ENCODE measurements around the gene CLDN19.
"Not testable (repeated sequence)": the region's sequence is repeated elsewhere in the genome, so short reads cannot be mapped to it uniquely, and the experiment has no call there.

Gene CLDN19

GRCh38 chr1:42713293-42713692, 26.7 kb downstream of the CLDN19 start:
- in situ Hi-C loops (cut with HindIII; ENCODE audit: low sequenced_read_pairs) = no loop called here

- in situ Hi-C loops (cut with HindIII; ENCODE audit: low sequenced_read_pairs) = not testable (repeated sequence)
Measured at GRCh38 chr1:42712808-42713207, 27.2 kb downstream of the CLDN19 start.

DNA sequence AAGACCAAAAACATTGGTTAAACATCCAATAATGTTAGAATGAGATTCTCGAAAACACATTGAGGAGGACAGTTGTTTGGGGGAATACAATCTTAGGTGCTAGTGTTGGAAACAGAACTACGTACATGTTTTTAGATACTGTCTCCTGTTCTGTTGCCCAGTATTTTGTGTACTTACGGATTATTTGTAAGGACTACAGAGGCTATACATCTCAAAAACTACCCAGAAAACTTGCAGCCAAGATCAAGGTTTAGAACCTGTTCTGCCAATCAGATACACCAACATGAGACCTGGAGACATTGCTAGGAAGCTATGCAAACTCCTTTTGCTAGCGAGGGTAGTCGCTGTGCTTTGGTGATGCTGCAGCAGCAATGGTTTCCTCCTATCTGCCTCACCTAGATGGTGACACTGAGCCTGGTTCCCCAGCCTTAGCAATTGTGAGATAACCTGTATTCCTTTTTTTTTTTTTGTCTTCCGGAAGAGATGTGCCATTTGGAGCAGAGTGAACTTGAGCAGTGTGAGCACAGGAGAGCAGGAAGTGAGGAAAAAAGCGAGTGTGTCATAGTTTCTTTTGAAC, 36.1 kb downstream of the CLDN19 start:
- in situ Hi-C loops (cut with HindIII; ENCODE audit: low sequenced_read_pairs) = no loop called here

DNA sequence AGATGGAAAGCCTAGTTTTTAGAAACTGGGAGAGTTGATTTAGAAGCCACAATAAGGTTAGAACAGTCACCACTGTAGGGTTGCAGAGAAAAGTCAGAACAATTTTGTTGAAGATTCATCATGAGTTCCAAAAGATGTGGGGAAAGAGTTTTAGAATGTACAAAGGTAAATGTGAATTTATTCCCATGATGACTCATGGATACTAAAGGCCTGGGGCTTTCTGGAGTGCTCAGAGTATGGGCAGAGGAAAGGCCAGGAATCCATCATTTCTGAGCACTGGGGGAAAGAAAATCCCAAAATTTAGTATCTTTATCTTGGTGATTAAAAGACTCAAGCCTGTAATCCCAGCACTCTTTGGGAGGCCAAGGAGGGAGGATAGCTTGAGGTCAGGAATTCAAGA, 40.0 kb downstream of the CLDN19 start:
- in situ Hi-C loops (cut with HindIII; ENCODE audit: low sequenced_read_pairs) = no loop called here

GRCh38 chr1:42698081-42698813, 41.8 kb downstream of the CLDN19 start:
- in situ Hi-C loops (cut with HindIII; ENCODE audit: low sequenced_read_pairs) = no loop called here

- in situ Hi-C loops (cut with HindIII; ENCODE audit: low sequenced_read_pairs) = no loop called here
Measured at GRCh38 chr1:42692911-42693310, 47.1 kb downstream of the CLDN19 start.

DNA sequence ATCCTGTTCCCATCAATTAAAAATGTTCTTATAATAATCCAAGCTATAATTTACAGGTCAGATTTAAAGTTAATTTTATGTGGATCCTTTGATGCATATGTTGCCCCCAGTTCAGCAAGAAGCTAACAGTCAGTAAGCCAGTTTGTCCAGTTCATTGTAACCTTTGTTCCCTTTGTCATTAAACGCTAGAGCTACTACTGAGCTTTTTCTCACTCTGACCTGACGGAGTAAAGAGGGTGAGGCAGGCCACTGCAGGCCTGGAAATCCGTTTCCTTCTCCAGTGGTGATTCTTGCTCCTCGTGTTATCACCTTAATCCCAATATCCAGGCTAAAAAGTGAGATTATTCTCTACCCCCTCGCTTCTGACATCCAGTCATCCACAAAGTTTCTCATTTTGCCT, 47.6 kb downstream of the CLDN19 start:
- in situ Hi-C loops (cut with HindIII; ENCODE audit: low sequenced_read_pairs) = no loop called here

DNA sequence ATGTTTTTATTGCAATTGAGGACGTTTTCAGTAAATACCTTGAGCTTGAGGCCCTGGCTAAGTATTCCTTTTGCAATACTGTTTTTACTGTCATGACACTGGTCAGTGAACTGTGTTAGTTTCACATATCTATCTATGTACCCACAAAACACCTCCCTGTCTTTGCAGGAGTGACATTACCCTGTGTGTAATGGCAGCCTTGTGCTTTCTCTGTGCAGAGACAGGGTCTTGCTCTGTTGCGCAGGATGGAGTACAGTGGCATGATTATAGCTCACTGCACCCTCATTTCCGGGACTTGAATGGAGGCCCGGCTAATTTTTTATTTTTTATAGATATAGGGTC, 48.9 kb downstream of the CLDN19 start:
- in situ Hi-C loops (cut with HindIII; ENCODE audit: low sequenced_read_pairs) = no loop called here

DNA sequence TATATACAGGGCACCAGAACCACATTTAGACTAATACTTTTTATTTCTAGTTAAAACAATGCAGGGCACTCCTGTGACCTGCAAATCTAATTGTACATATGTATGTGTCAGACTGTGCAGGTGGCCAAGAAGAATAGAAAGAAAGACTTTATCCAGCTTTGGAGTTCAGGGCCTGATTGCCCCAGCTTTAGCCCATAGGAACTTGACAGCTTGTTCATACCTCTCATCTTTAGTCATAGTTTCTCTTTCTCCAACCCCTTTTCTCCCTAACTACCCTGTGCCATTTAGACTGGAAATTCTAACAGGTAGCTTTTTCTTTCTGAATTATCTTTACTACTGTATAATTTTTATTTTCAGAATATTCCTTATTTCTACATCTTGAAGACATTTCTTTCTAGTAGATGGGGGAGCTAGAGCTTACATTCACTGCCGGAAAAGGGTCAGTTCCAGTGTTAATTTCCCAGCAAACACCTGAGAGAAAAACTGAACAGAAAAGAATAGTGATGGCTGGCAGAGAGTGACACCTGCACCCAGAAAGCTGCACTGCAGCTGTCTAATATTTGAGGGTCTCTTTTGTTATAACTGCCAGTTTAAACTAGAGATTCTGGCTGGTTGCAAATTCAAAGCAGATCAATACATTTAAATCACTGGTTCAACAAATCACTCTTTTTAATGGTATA, 49.4 kb downstream of the CLDN19 start:
- in situ Hi-C loops (cut with HindIII; ENCODE audit: low sequenced_read_pairs) = no loop called here

DNA sequence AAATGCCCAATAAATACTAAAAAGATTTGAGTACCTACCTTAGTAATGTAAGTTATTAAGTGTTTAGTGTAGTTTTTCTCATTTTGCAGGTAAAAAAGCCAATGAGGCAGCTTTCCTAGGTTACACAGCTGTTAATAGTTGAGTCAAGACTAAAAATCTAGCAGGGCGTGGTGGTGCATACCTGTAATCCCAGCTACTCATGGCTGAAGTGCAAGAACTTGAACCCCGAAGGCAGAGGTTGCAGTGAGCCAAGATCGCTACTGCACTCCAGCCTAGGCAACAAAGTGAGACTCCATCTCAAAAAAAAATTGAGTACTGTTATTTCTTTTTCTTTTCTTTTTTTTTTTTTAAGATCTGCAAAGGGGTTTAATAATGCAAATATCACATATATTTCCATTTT, 50.1 kb downstream of the CLDN19 start:
- in situ Hi-C loops (cut with HindIII; ENCODE audit: low sequenced_read_pairs) = no loop called here

DNA sequence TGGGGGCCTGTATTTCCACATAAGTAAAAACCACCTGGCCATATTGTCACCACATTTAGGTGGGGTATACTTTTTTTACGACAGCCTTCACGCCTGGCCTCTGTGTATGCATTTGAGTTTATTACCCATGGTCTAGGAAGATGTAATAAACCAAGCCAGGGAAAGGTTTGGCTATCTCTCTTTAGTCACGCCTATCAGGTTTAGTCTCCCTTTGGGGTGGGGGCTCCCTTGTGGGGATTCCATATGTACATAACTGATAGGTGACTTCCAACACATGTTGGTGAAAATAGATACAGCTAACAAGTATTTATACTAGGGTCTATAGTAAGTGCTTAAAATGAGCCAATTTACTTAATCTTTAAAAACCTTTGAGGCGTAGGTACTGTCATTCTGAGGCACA, 53.6 kb downstream of the CLDN19 start:
- in situ Hi-C loops (cut with HindIII; ENCODE audit: low sequenced_read_pairs) = no loop called here

DNA sequence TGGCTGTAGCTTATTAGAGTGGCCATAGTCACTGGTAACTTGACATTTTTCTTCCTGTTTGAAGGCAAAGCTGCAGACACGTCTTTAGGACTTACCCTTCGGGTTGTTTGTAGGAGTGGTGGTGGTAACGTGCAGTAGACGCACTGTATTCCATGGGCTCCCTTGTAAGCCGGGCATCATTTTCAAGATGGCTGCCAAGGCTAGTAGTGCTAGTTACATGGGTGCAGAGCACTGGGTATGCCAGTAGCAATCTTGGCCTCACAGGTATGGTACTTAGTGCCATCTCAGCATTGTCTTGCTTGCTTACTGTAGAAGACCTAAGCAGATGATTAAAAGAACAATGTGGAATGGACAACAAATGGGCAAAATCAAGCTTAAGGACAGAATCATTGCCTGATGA, 55.9 kb downstream of the CLDN19 start:
- in situ Hi-C loops (cut with HindIII; ENCODE audit: low sequenced_read_pairs) = no loop called here

Data from endothelial cell of hepatic sinusoid (primary cell).